Measurements from ENCODE around the gene SLCO4C1.

- TF ChIP-seq CTCF (IDR thresholded peaks at IDR 0.05; ENCODE audit: insufficient read depth, low read depth, low read length) (no peak), EZH2 (IDR thresholded peaks at IDR 0.05; ENCODE audit: insufficient read depth, low read length) (no peak)
Measured at GRCh38 chr5:102309586-102309985, 13.5 kb upstream of the SLCO4C1 start.

All from astrocyte (in vitro differentiated cells and primary cell).